Mucosa of descending colon (tissue), 3 donors: ENCODE results near the gene KRT12. TPM values are rescaled to one million over a fixed set of nuclear protein-coding genes. Genes with fewer than 3 reads are reported as not detected.
A peak's percentile ranks its signal among the peaks of the same experiment; 100 is the strongest.

ENCODE experiments used
- ATAC-seq: fragments of 200-7000 bp; cut with Tn5 transposase; one replicate; pipeline ENCODE4 v1.9.1; 2020; ENCODE audit warnings: mild to moderate bottlenecking, moderate library complexity
- DNase-seq, 3 donors: peaks; one replicate each; pipeline ENCODE4 v3.0.0-alpha.2; 2020
- H3K36me3 ChIP-seq: fragments of 200-600 bp; one replicate; pipeline ENCODE4 v1.8.0; 2021; ENCODE audit warnings: low read depth, mild to moderate bottlenecking
- H3K4me1 ChIP-seq: fragments of 200-600 bp; one replicate; pipeline ENCODE4 v1.8.0; 2021; ENCODE audit warnings: low read depth, mild to moderate bottlenecking
- H3K4me3 ChIP-seq: fragments of 200-600 bp; one replicate; pipeline ENCODE4 v1.8.0; 2021; ENCODE audit warnings: mild to moderate bottlenecking
- H3K9me3 ChIP-seq: fragments of 200-600 bp; one replicate; pipeline ENCODE4 v1.8.0; 2021; ENCODE audit warnings: mild to moderate bottlenecking
- CTCF ChIP-seq: fragments of 200-600 bp; IDR thresholded peaks from one replicate; pipeline ENCODE4 v1.8.0; 2022; ENCODE audit warnings: antibody characterized with exemption, mild to moderate bottlenecking
- intact Hi-C, 2 donors: fragments of 100-400 bp; cut with DNase I in 1 of 2; cut with micrococcal nuclease in 1 of 2; formaldehyde crosslinking; loops; one replicate each; pipeline versions ENCODE4 v1.11.0 to v1.11.1; 2022; cut with DNase I, micrococcal nuclease
- total RNA-seq, 3 donors: library from RNA; stranded (reverse); fragmentation: NEBNext Ultra II Directional in 2 of 3; extraction: Animal tissue kit (Norgen Biotek cat#: 25700) in 2 of 3; gene quantifications; one replicate each; pipeline versions ENCODE4 v1.2.1 to v1.2.4, GENCODE V29; 2021 to 2023
- donor health status: DM: no; HTN: no; CAD: no; lungs with moderate emphysema.
- donor health status: DM: no; HTN: no; CAD: no.
- donor health status: DM: no; HTN: yes; CAD: no.

Gene KRT12
- total RNA-seq, 3 donors from 2014 or later, result 0.80 to 6.0 (median 2.5) TPM

DNA sequence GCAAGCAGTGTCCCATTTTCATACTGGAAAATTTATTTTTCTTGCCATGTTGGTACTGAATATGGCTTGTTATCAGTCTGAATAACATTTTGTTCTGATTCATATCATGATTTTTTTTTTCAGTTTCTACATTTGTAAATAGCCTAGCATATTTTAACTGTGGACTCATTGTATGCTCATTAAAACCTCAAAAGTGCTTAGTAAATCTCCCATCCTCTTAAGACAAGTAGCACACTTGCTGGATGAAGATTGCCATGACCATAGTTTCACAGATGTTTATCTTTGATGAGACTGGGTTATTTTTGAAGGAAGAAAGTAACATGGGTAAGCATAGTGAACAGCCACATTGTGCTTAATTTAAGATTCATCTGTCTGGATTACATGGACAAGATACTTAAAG is 45.5 kb downstream of the KRT12 start:
- no peak for ATAC-seq
- no peak for TF ChIP-seq CTCF
- Histone ChIP-seq H3K9me3 (no peaks in the 10 kb centered on the region), H3K4me3 (no peak overlapping the region), H3K4me1 (no peaks in the 10 kb centered on the region), H3K36me3 (no peaks in the 10 kb centered on the region)
- DNase-seq, result no peak
- intact Hi-C loops, result no loop called here

DNA sequence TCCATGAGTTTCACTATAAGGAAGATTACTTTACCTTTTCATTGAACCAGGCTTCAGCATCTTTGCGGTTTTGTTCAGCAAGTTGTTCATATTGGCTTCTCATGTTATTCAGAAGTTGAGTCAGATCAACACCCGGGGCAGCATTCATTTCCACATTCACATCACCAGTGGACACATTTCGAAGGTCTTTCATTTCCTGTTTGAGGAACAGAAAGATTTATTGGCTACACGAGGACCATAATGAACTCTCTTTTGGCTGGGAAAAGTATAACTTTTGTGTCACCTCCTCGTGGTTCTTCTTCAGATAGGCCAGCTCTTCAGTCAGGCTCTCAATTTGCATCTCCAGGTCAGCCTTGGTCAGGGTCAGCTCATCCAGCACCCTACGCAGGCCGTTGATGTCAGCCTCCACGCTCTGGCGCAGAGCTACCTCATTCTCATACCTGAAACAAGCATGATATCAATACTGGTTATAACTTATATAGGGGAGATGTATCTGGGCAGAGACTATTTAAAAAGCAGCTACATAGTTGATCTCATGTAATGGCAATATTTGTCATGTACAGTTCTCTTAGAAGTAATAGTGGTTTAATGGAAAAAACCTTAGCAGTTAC is 46.7 kb downstream of the KRT12 start:
- intact Hi-C loops, result no loop called here
- TF ChIP-seq CTCF, result no peak
- Histone ChIP-seq H3K9me3 (no peaks in the 10 kb centered on the region), H3K4me3 (no peak overlapping the region), H3K4me1 (no peaks in the 10 kb centered on the region), H3K36me3 (no peaks in the 10 kb centered on the region)
- ATAC-seq, result no peak
- DNase-seq, result no peak

DNA sequence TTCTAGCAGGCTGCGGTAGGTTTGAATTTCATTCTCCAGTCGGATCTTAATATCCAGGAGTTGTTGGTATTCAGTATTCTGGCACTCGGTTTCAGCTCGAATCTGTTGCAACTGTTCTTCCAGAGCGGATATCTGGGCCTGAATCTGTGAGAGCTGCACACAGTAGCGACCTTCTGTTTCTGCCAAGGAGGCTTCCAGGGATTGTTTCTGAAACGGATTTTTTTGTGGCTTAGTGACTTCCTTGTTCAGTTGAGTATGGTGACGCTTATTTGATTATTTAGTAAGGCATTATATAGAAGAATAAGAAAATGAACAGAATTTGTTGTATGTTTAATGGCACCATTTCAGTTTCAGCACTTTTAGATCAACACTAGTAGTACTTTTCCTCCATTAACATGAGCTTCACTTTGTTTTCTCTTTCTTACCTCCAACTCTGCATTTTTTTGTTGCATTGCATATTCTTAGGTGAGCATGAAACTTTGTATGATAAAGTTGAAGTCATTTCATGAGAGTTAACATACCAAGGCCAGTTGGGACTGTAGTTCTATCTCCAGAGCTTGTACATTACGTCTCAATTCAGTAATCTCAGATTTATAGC is 47.4 kb downstream of the KRT12 start:
- DNase-seq (no peak), ATAC-seq (no peak)
- TF ChIP-seq CTCF, result no peak
- no peaks in the 10 kb centered on the region for H3K4me1 ChIP-seq
- intact Hi-C loops, result no loop called here
- no peaks in the 10 kb centered on the region for H3K9me3 ChIP-seq
- no peak overlapping the region for H3K4me3 ChIP-seq
- H3K36me3 ChIP-seq, result no peaks in the 10 kb centered on the region

- ATAC-seq (peak; percentile 99), DNase-seq (peak; percentile 80 to 90 (median 90))
- intact Hi-C loops, result no loop called here
- Histone ChIP-seq H3K4me1 (no peaks in the 10 kb centered on the region), H3K9me3 (no peaks in the 10 kb centered on the region), H3K36me3 (no peaks in the 10 kb centered on the region), H3K4me3 (peak overlapping the region; percentile 46)
- TF ChIP-seq CTCF, result no peak
Observed at GRCh38 chr17:40818733-40819527, 48.1 kb downstream of the KRT12 start.

GRCh38 chr17:40818343-40818732 is 48.7 kb downstream of the KRT12 start:
- intact Hi-C loops, result no loop called here
- no peak for ATAC-seq
- DNase-seq, result no peak

More at GRCh38 chr17:40818343-40818732, 48.7 kb downstream of the KRT12 start:
- TF ChIP-seq CTCF, result no peak
- H3K4me3 ChIP-seq, result peak overlapping the region; percentile 46
- no peaks in the 10 kb centered on the region for H3K9me3 ChIP-seq
- no peaks in the 10 kb centered on the region for H3K36me3 ChIP-seq
- no peaks in the 10 kb centered on the region for H3K4me1 ChIP-seq
